H1 (cell line): ENCODE results near the gene ZNF423. TPM values are rescaled to one million over a fixed set of nuclear protein-coding genes. Genes with fewer than 3 reads are reported as not detected.

ENCODE experiments used
- CTCF ChIA-PET: fragments of 300-600 bp; sonication (Branson Sonifier 250); formaldehyde crosslinking; loops from one replicate; lab custom pipeline; 2021; ENCODE audit not compliant: partially characterized antibody; lab: Charles Lee
- POLR2A ChIA-PET: fragments of 300-600 bp; sonication (Branson Sonifier 250); formaldehyde crosslinking; loops from one replicate; lab custom pipeline; 2021; ENCODE audit warnings: inconsistent platforms; ENCODE audit not compliant: partially characterized antibody; lab: Charles Lee
- DNase-seq, 2 experiments: peaks; one replicate each; pipeline versions ENCODE4 v3.0.0 to v3.0.0-alpha.2; 2010 to 2022; ENCODE audit warnings: low spot score in 2 of 2, low read depth in 1 of 2, mixed read lengths in 1 of 2
- FAIRE-seq: peaks from 2 replicates; lab custom pipeline; 2011; peaks lifted over from hg19 to GRCh38; lab: Jason Lieb, UNC
- H2AFZ ChIP-seq: 2 replicates; pipeline ENCODE4 v1.8.1; 2012; ENCODE audit warnings: low read length, inconsistent platforms
- H2AK5ac ChIP-seq: 2 replicates; pipeline ENCODE4 v1.6.1; 2013; ENCODE audit warnings: low read depth, low read length
- H2BK120ac ChIP-seq: replicated peaks from 2 replicates; pipeline ENCODE3; 2013; ENCODE audit warnings: low read depth, low read length, inconsistent platforms
- H2BK12ac ChIP-seq: 2 replicates; pipeline ENCODE4 v1.6.1; 2013; ENCODE audit warnings: low read depth, low read length
- H2BK15ac ChIP-seq: 2 replicates; pipeline ENCODE4 v1.6.1; 2013; ENCODE audit warnings: low read length
- H2BK20ac ChIP-seq: 2 replicates; pipeline ENCODE4 v1.6.1; 2013; ENCODE audit warnings: low read length
- H2BK5ac ChIP-seq: 2 replicates; pipeline ENCODE4 v1.6.1; 2013; ENCODE audit warnings: low read depth, low read length
- H3K14ac ChIP-seq: 2 replicates; pipeline ENCODE4 v1.6.1; 2013; ENCODE audit warnings: inconsistent platforms; ENCODE audit not compliant: insufficient read length
- H3K18ac ChIP-seq: 2 replicates; pipeline ENCODE4 v1.6.1; 2013; ENCODE audit warnings: low read length; ENCODE audit errors: extremely low read depth
- H3K23ac ChIP-seq: 2 replicates; pipeline ENCODE4 v1.6.1; 2013; ENCODE audit warnings: inconsistent platforms; ENCODE audit not compliant: insufficient read length
- H3K23me2 ChIP-seq: 2 replicates; pipeline ENCODE4 v1.6.1; 2013; ENCODE audit warnings: low read depth, low read length
- H3K27ac ChIP-seq: 2 replicates; pipeline ENCODE4 v1.6.1; 2011; ENCODE audit warnings: low read depth, low read length, inconsistent platforms
- H3K27me3 ChIP-seq, 4 experiments: replicated peaks in 1 of 4; 1 replicate in 1 of 4; 2 replicates in 3 of 4; pipeline versions ENCODE4 v1.6.1 to v1.8.1; 2011 to 2013; ENCODE audit warnings: low read length in 3 of 4, mild to moderate bottlenecking in 3 of 4, inconsistent platforms in 2 of 4, mixed read lengths in 2 of 4, moderate library complexity in 1 of 4; ENCODE audit not compliant: control insufficient read depth in 3 of 4, insufficient read depth in 3 of 4; ENCODE audit errors: extremely low read depth in 1 of 4
- H3K36me3 ChIP-seq, 4 experiments: 2 replicates each; pipeline versions ENCODE4 v1.6.1 to v1.8.1; 2011 to 2013; ENCODE audit warnings: mild to moderate bottlenecking in 4 of 4, low read length in 3 of 4, moderate library complexity in 2 of 4, control low read depth in 1 of 4, inconsistent platforms in 1 of 4; ENCODE audit not compliant: insufficient read depth in 4 of 4, control insufficient read depth in 2 of 4
- H3K4ac ChIP-seq: replicated peaks from 2 replicates; pipeline ENCODE3; 2013; ENCODE audit warnings: low read length, low read depth, mixed read lengths, inconsistent platforms; ENCODE audit not compliant: insufficient read length
- H3K4me1 ChIP-seq, 4 experiments: replicated peaks in 1 of 4; 1 replicate in 1 of 4; 2 replicates in 3 of 4; pipeline versions ENCODE4 v1.6.1 to v1.8.1; 2011 to 2013; ENCODE audit warnings: low read length in 3 of 4, inconsistent platforms in 2 of 4, mixed read lengths in 1 of 4; ENCODE audit not compliant: insufficient read depth in 4 of 4, control insufficient read depth in 3 of 4
- H3K4me2 ChIP-seq, 2 experiments: 2 replicates each; pipeline versions ENCODE4 v1.6.1 to v1.8.1; 2011 to 2013; ENCODE audit warnings: low read depth in 2 of 2, low read length in 2 of 2, control low read depth in 1 of 2, inconsistent platforms in 1 of 2, mild to moderate bottlenecking in 1 of 2; ENCODE audit not compliant: insufficient read depth in 1 of 2
- H3K4me3 ChIP-seq, 4 experiments: fragments of 200-600, 300-600 bp in 1 of 4; sonication (generic), shearing (Covaris generic), sonication (Bioruptor Twin) in 1 of 4; 2 replicates each; pipeline versions ENCODE4 v1.5.1 to v1.8.1; 2011 to 2016; ENCODE audit warnings: low read length in 4 of 4, low read depth in 3 of 4, control low read depth in 2 of 4, inconsistent platforms in 2 of 4, mild to moderate bottlenecking in 2 of 4, mixed read lengths in 1 of 4, moderate library complexity in 1 of 4; ENCODE audit not compliant: insufficient read depth in 2 of 4; ENCODE audit errors: extremely low read depth in 1 of 4
- H3K56ac ChIP-seq: replicated peaks from 2 replicates; pipeline ENCODE3; 2013; ENCODE audit warnings: low read depth, mild to moderate bottlenecking, mixed read lengths, low read length, inconsistent platforms; ENCODE audit not compliant: insufficient read length
- H3K79me1 ChIP-seq: 2 replicates; pipeline ENCODE4 v1.6.1; 2013; ENCODE audit warnings: low read depth, low read length, control low read depth
- H3K79me2 ChIP-seq, 2 experiments: 2 replicates each; pipeline versions ENCODE4 v1.6.1 to v1.8.1; 2012 to 2013; ENCODE audit warnings: low read length in 2 of 2, mild to moderate bottlenecking in 2 of 2, inconsistent platforms in 1 of 2; ENCODE audit not compliant: insufficient read depth in 2 of 2, control insufficient read depth in 1 of 2
- H3K9ac ChIP-seq, 4 experiments: replicated peaks in 1 of 4; 1 replicate in 1 of 4; 2 replicates in 3 of 4; pipeline versions ENCODE4 v1.6.1 to v1.8.1; 2011 to 2013; ENCODE audit warnings: low read depth in 3 of 4, low read length in 3 of 4, control low read depth in 2 of 4, mild to moderate bottlenecking in 2 of 4, moderate library complexity in 2 of 4, inconsistent platforms in 1 of 4; ENCODE audit errors: extremely low read depth in 1 of 4
- H3K9me3 ChIP-seq, 2 experiments: 2 replicates each; pipeline versions ENCODE4 v1.6.1 to v1.8.1; 2012 to 2013; ENCODE audit warnings: mild to moderate bottlenecking in 2 of 2, moderate library complexity in 2 of 2, control low read depth in 1 of 2, inconsistent platforms in 1 of 2, low read depth in 1 of 2, low read length in 1 of 2, mixed read lengths in 1 of 2; ENCODE audit not compliant: insufficient read depth in 2 of 2
- H4K20me1 ChIP-seq, 2 experiments: replicated peaks in 1 of 2; 2 replicates each; pipeline versions ENCODE3 to v1.8.1; 2011 to 2013; ENCODE audit warnings: inconsistent platforms in 2 of 2, low read length in 2 of 2, mild to moderate bottlenecking in 1 of 2; ENCODE audit not compliant: insufficient read depth in 2 of 2, control insufficient read depth in 1 of 2
- H4K5ac ChIP-seq: 2 replicates; pipeline ENCODE4 v1.6.1; 2013; ENCODE audit warnings: low read length, low read depth, mixed read lengths, inconsistent platforms; ENCODE audit not compliant: insufficient read length
- H4K8ac ChIP-seq: 2 replicates; pipeline ENCODE4 v1.8.0; 2013; ENCODE audit warnings: mild to moderate bottlenecking, moderate library complexity, low read length, inconsistent platforms; ENCODE audit not compliant: insufficient read depth; ENCODE audit errors: extremely low read depth
- H4K91ac ChIP-seq: replicated peaks from 2 replicates; pipeline ENCODE3; 2013; ENCODE audit warnings: low read length, mixed read lengths, inconsistent platforms; ENCODE audit not compliant: insufficient read length
- GABPA ChIP-seq: IDR thresholded peaks from 2 replicates; pipeline ENCODE4 v1.6.1; 2011; ENCODE audit warnings: mild to moderate bottlenecking, low read length, moderate library complexity, borderline replicate concordance; ENCODE audit not compliant: insufficient read depth
- TAF1 ChIP-seq: IDR thresholded peaks from 2 replicates; pipeline ENCODE4 v1.6.1; 2011; ENCODE audit warnings: mild to moderate bottlenecking, low read depth, low read length
- WGBS, 2 experiments: shearing (Covaris generic) in 1 of 2; methylation state at CpG; one replicate each; pipeline versions ENCODE4 v1.1.6 to v1.1.7; 2013 to 2015; ENCODE audit warnings: low lambda C conversion rate in 2 of 2, mixed read lengths in 2 of 2, inconsistent platforms in 1 of 2, low coverage in 1 of 2, missing lambda C conversion rate in 1 of 2; ENCODE audit not compliant: insufficient replicate concordance in 2 of 2, insufficient coverage in 1 of 2, insufficient read length in 1 of 2; ENCODE audit errors: extremely low coverage in 1 of 2, missing lambda C conversion rate in 1 of 2; 5-methylcytosine and 5-hydroxymethylcytosine counted together
- polyA plus RNA-seq, 7 experiments: library from polyadenylated mRNA; depleted of rRNA in 3 of 7; stranded (reverse) in 5 of 7; unstranded in 2 of 7; fragments of >200 nt in 5 of 7; fragments of 200-250 nt in 2 of 7; gene quantifications; 1 replicate in 5 of 7; 2 replicates in 1 of 7; 4 replicates in 1 of 7; pipeline versions ENCODE4 v1.2.1 to v1.2.3, GENCODE V29; 2011 to 2013; ENCODE audit warnings: missing spikeins in 2 of 7, mixed read lengths in 2 of 7
- total RNA-seq: library from RNA; stranded (reverse); fragmentation: NEBNext Ultra II Directional; extraction: Animal tissue kit (Norgen Biotek cat#: 25700); gene quantifications from 2 replicates; pipeline ENCODE4 v1.2.1, GENCODE V29; 2021

The ZNF423 gene
- total and polyA plus RNA-seq, 2 of the 8 experiments (the other 6 are each of a cell fraction or from before 2014, with no cell fraction given), result 38.2 to 52.3 TPM

DNA sequence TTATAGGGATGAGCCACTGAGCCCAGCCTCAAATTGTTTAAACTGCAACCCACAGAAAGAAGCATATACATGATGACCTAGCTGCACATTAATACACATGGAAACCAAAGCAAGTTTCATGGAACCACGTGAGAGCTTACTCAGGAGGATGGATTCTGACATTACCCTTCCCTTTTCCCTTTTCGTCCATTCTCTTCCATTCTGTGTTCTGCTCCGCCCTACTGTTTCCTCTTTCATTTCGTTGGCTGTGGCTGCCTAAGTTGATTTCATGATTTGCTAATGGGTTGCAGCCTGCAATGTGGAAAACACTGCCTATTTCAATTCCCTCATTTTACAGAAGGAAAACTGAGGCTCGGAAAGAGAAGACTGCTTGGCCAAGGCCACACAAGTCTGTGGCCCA lies 305.8 kb downstream of the ZNF423 start:
- Histone ChIP-seq H2AK5ac (no peak overlapping the region), H3K56ac (peak overlapping the region; percentile 43), H2BK15ac (no peak overlapping the region), H4K8ac (no peak overlapping the region), H3K27ac (no peak overlapping the region), H3K23me2 (no peaks in the 10 kb centered on the region), H3K4me2 (no peak overlapping the region), H3K9me3 (no peaks in the 10 kb centered on the region), H2BK12ac (no peak overlapping the region), H4K20me1 (peaks cover 0 to 3% of the 10 kb centered on the region in 2 experiments), H3K9ac (no peak overlapping the region), H3K23ac (no peak overlapping the region), H2BK5ac (no peak overlapping the region), H3K79me1 (peaks cover 4% of the 10 kb centered on the region), H3K27me3 (no peaks in the 10 kb centered on the region), H3K79me2 (0 out of 4 replicates have a peak, but pooled peaks cover 0 to 2% of the 10 kb centered on the region in 2 experiments), H2BK120ac (no peak overlapping the region), H3K36me3 (no peaks in the 10 kb centered on the region), H2BK20ac (no peak overlapping the region), H2AFZ (no peak overlapping the region), H3K14ac (no peak overlapping the region), H3K4me3 (no peak overlapping the region), H3K18ac (no peak overlapping the region), H3K4ac (no peak overlapping the region), H3K4me1 (peaks cover 0 to 7% (median 5%) of the 10 kb centered on the region in 4 experiments; a peak in 5 of 7 replicates), H4K5ac (no peak overlapping the region), H4K91ac (no peak overlapping the region)
- WGBS, 2 experiments, result 88% methylated on average over 5 of the region's 5 CpGs; no CpG with 5 or more reads in 1 of the 2 experiments
- FAIRE-seq (no peak), DNase-seq (no peak)
- TF ChIP-seq GABPA (no peak), TAF1 (no peak)
- ChIA-PET CTCF (interaction anchor here (0.6 to 13.1 kb wide), 15 partner anchors 10 to 558 kb away, joined by 3 to 165 read pairs (median 3); no protein-coding TSS in a partner anchor), POLR2A (no interaction called here)
